Suprapubic skin (tissue), 4 donors: ENCODE data around the gene WDFY4.

Experiments used
- CTCF ChIP-seq, 2 donors: fragments of 200-600 bp in 1 of 2; fragments of 450-650 bp in 1 of 2; sonication (generic) in 1 of 2; IDR thresholded peaks; one replicate each; pipeline ENCODE4 v1.5.1; 2016 to 2019; ENCODE audit warnings: antibody characterized with exemption in 2 of 2, mild to moderate bottlenecking in 1 of 2, moderate library complexity in 1 of 2
- EP300 ChIP-seq: sonication (generic); formaldehyde crosslinking; IDR thresholded peaks from one replicate; pipeline ENCODE4 v1.6.1; 2017; ENCODE audit warnings: antibody characterized with exemption
- POLR2AphosphoS5 ChIP-seq, 3 donors: sonication (generic); formaldehyde crosslinking; IDR thresholded peaks; one replicate each; pipeline ENCODE4 v1.6.1; 2017; ENCODE audit warnings: antibody characterized with exemption in 3 of 3

- TF ChIP-seq EP300 (no peak), CTCF (IDR thresholded peaks at IDR 0.05) (no peak), POLR2AphosphoS5 (IDR thresholded peaks at IDR 0.05) (no peak)
Observed at GRCh38 chr10:48878091-48878490, 193.4 kb downstream of the WDFY4 start.
